ENCODE measurements around the gene ANKRD40. TPM values are rescaled to one million over a fixed set of nuclear protein-coding genes. Genes with fewer than 3 reads are reported as not detected.

Gene ANKRD40
- total RNA-seq, 1 experiment from 2014 or later = 45.3 TPM

GRCh38 chr17:50651661-50652060 is 56.1 kb downstream of the ANKRD40 start:
- DNase-seq (ENCODE audit: low spot score) (no peak), ATAC-seq (no peak)
- CTCF ChIA-PET = interaction anchor here (0.8 to 2.0 kb wide), 3 partner anchors 10 to 172 kb away, joined by 3 to 6 read pairs (median 4); no protein-coding TSS in a partner anchor
- no peak overlapping the region for H3K27ac Mint-ChIP-seq
- H3K4me3 Mint-ChIP-seq = no peak overlapping the region
- POLR2A ChIA-PET = no interaction called here
- H3K9me3 Mint-ChIP-seq = 0 out of 2 replicates have a peak, but pooled peaks cover 3% of the 10 kb centered on the region
- H3K36me3 Mint-ChIP-seq = no peaks in the 10 kb centered on the region
- no peaks in the 10 kb centered on the region for H3K4me1 Mint-ChIP-seq
- no peak for TF ChIP-seq MYBL2 (CRISPR knock-in tag; IDR thresholded peaks at IDR 0.05)
- no peak for TF ChIP-seq ELF4 (CRISPR knock-in tag; IDR thresholded peaks at IDR 0.05; ENCODE audit: low read depth)
- TF ChIP-seq FOXK1 (CRISPR knock-in tag; IDR thresholded peaks at IDR 0.05) = no peak
- no peak for TF ChIP-seq ATF3 (CRISPR knock-in tag; conservative IDR thresholded peaks at IDR 0.05)
- TF ChIP-seq IRF2 (CRISPR knock-in tag; IDR thresholded peaks at IDR 0.05; ENCODE audit: borderline replicate concordance, low read depth) = no peak
- no peak for TF ChIP-seq FOXJ3 (CRISPR knock-in tag; IDR thresholded peaks at IDR 0.05; ENCODE audit: borderline replicate concordance)
- no peak for TF ChIP-seq TP53 (CRISPR knock-in tag; IDR thresholded peaks at IDR 0.05)
- no peak for TF ChIP-seq SMAD3 (CRISPR knock-in tag; IDR thresholded peaks at IDR 0.05; ENCODE audit: borderline replicate concordance)
- TF ChIP-seq FOXP1 (CRISPR knock-in tag; IDR thresholded peaks at IDR 0.05; ENCODE audit: borderline replicate concordance) = no peak
- no peak for TF ChIP-seq MLX (CRISPR knock-in tag; IDR thresholded peaks at IDR 0.05)
- TF ChIP-seq ZBTB21 (CRISPR knock-in tag; IDR thresholded peaks at IDR 0.05; ENCODE audit: borderline replicate concordance) = no peak
- no peak for TF ChIP-seq SP1 (CRISPR knock-in tag; conservative IDR thresholded peaks at IDR 0.05)
- TF ChIP-seq, protein P1, sequence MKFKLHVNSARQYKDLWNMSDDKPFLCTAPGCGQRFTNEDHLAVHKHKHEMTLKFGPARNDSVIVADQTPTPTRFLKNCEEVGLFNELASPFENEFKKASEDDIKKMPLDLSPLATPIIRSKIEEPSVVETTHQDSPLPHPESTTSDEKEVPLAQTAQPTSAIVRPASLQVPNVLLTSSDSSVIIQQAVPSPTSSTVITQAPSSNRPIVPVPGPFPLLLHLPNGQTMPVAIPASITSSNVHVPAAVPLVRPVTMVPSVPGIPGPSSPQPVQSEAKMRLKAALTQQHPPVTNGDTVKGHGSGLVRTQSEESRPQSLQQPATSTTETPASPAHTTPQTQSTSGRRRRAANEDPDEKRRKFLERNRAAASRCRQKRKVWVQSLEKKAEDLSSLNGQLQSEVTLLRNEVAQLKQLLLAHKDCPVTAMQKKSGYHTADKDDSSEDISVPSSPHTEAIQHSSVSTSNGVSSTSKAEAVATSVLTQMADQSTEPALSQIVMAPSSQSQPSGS (CRISPR knock-in tag; IDR thresholded peaks at IDR 0.05; ENCODE audit: borderline replicate concordance, low read depth) = no peak
- TF ChIP-seq ZNF317 (CRISPR knock-in tag; IDR thresholded peaks at IDR 0.05; ENCODE audit: borderline replicate concordance, low read depth) = no peak
- H3K27me3 Mint-ChIP-seq (ENCODE audit: low read depth) = peaks cover 3% of the 10 kb centered on the region; the same call in 1 of the 2 replicates

DNA sequence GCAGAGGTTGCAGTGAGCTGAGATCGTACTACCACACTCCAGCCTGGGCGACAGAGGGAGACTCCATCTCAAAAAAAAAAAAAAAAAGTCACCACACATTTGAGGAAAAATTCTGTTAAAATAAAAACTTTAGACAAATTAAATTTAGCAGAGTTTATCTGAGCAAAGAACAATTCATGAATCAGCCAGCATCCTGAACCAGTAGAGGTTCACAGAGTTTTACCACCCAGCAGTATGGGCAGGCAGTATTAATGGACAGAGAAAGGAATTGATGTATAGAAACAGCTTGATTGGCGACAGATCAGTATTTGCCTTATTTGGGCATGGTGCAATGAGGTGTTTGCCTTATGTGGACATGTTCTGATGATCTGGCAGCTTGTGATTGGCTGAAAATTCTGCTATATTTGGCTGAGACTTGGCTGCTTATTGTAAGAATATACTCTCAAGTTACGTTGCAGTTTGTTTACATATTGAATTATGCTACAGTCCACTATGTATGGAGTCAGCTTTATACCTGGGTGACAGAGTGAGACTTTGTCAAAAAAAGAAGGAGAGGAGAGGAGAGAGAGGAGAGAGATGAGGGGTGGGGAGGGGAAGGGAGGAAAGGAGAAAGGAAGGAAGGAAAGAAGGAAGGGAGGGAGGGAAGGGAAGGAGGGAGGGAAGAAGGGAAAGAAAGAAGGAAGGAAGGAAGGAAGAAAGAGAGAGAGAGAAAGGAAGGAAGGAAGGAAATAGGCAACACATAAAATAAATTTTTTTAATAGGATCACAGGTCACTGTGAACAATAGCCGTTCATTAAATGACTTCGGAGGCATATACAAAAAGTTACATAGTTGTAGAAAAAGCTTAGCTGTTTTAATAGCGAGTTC is 58.4 kb downstream of the ANKRD40 start:
- H3K4me3 Mint-ChIP-seq = no peak overlapping the region
- CTCF ChIA-PET = interaction anchor here (0.9 to 1.3 kb wide), 3 partner anchors 19 to 46 kb away, joined by 3 to 5 read pairs (median 3); no protein-coding TSS in a partner anchor
- no peak for DNase-seq (ENCODE audit: low spot score)
- ATAC-seq = no peak
- TF ChIP-seq, protein P2, sequence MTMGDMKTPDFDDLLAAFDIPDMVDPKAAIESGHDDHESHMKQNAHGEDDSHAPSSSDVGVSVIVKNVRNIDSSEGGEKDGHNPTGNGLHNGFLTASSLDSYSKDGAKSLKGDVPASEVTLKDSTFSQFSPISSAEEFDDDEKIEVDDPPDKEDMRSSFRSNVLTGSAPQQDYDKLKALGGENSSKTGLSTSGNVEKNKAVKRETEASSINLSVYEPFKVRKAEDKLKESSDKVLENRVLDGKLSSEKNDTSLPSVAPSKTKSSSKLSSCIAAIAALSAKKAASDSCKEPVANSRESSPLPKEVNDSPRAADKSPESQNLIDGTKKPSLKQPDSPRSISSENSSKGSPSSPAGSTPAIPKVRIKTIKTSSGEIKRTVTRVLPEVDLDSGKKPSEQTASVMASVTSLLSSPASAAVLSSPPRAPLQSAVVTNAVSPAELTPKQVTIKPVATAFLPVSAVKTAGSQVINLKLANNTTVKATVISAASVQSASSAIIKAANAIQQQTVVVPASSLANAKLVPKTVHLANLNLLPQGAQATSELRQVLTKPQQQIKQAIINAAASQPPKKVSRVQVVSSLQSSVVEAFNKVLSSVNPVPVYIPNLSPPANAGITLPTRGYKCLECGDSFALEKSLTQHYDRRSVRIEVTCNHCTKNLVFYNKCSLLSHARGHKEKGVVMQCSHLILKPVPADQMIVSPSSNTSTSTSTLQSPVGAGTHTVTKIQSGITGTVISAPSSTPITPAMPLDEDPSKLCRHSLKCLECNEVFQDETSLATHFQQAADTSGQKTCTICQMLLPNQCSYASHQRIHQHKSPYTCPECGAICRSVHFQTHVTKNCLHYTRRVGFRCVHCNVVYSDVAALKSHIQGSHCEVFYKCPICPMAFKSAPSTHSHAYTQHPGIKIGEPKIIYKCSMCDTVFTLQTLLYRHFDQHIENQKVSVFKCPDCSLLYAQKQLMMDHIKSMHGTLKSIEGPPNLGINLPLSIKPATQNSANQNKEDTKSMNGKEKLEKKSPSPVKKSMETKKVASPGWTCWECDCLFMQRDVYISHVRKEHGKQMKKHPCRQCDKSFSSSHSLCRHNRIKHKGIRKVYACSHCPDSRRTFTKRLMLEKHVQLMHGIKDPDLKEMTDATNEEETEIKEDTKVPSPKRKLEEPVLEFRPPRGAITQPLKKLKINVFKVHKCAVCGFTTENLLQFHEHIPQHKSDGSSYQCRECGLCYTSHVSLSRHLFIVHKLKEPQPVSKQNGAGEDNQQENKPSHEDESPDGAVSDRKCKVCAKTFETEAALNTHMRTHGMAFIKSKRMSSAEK (CRISPR knock-in tag; IDR thresholded peaks at IDR 0.05; ENCODE audit: borderline replicate concordance) = no peak
- TF ChIP-seq, protein P3, sequence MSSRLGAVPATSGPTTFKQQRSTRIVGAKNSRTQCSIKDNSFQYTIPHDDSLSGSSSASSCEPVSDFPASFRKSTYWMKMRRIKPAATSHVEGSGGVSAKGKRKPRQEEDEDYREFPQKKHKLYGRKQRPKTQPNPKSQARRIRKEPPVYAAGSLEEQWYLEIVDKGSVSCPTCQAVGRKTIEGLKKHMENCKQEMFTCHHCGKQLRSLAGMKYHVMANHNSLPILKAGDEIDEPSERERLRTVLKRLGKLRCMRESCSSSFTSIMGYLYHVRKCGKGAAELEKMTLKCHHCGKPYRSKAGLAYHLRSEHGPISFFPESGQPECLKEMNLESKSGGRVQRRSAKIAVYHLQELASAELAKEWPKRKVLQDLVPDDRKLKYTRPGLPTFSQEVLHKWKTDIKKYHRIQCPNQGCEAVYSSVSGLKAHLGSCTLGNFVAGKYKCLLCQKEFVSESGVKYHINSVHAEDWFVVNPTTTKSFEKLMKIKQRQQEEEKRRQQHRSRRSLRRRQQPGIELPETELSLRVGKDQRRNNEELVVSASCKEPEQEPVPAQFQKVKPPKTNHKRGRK (CRISPR knock-in tag; IDR thresholded peaks at IDR 0.05; ENCODE audit: borderline replicate concordance) = 0 out of 2 replicates have a peak, but pooled peaks have one; percentile 32
- H3K9me3 Mint-ChIP-seq = 0 out of 2 replicates have a peak, but pooled peaks cover 3% of the 10 kb centered on the region
- H3K4me1 Mint-ChIP-seq = no peaks in the 10 kb centered on the region
- no peak overlapping the region; the same call in 1 of the 2 replicates for H3K27ac Mint-ChIP-seq
- POLR2A ChIA-PET = no interaction called here
- peaks cover 3% of the 10 kb centered on the region; the same call in 1 of the 2 replicates for H3K27me3 Mint-ChIP-seq (ENCODE audit: low read depth)
- H3K36me3 Mint-ChIP-seq = no peaks in the 10 kb centered on the region
